DOHH2 (cell line): ENCODE measurements around the gene FAM20C.

Experiments
- EZH2phosphoT487 ChIP-seq: fragments of 200-600 bp; sonication (generic); IDR thresholded peaks from 2 replicates; pipeline ENCODE4 v1.6.1; 2017; ENCODE audit warnings: borderline replicate concordance, mild to moderate bottlenecking, antibody characterized with exemption, low read length, moderate library complexity, mixed read lengths
- TF ChIP-seq, protein P1 (sequence below): fragments of 200-600 bp; sonication (generic); IDR thresholded peaks from one replicate; pipeline ENCODE4 v1.5.1; 2014; ENCODE audit warnings: antibody characterized with exemption, mild to moderate bottlenecking, low read depth, low read length; ENCODE audit not compliant: poor library complexity, severe bottlenecking

GRCh38 chr7:196283-196682 is 3.9 kb downstream of the FAM20C start:
- TF ChIP-seq, protein P1, sequence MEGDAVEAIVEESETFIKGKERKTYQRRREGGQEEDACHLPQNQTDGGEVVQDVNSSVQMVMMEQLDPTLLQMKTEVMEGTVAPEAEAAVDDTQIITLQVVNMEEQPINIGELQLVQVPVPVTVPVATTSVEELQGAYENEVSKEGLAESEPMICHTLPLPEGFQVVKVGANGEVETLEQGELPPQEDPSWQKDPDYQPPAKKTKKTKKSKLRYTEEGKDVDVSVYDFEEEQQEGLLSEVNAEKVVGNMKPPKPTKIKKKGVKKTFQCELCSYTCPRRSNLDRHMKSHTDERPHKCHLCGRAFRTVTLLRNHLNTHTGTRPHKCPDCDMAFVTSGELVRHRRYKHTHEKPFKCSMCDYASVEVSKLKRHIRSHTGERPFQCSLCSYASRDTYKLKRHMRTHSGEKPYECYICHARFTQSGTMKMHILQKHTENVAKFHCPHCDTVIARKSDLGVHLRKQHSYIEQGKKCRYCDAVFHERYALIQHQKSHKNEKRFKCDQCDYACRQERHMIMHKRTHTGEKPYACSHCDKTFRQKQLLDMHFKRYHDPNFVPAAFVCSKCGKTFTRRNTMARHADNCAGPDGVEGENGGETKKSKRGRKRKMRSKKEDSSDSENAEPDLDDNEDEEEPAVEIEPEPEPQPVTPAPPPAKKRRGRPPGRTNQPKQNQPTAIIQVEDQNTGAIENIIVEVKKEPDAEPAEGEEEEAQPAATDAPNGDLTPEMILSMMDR = no peak
- no peak for TF ChIP-seq EZH2phosphoT487
